ENCODE measurements around the gene ARG2. TPM values are rescaled to one million over a fixed set of nuclear protein-coding genes. Genes with fewer than 3 reads are reported as not detected.
"Not testable (repeated sequence)": the region's sequence is repeated elsewhere in the genome, so short reads cannot be mapped to it uniquely, and the experiment has no call there.

The ARG2 gene
- total RNA-seq, 1 experiment from 2014 or later, result 35.6 TPM

GRCh38 chr14:67595392-67595791, 24.3 kb upstream of the ARG2 start:
- Histone ChIP-seq H3K9me3 (ENCODE audit: low read depth, low read length, poor library complexity, severe bottlenecking) (no peaks in the 10 kb centered on the region), H3K4me3 (ENCODE audit: low read depth, low read length, poor library complexity, severe bottlenecking) (no peak overlapping the region), H3K27me3 (replicated peaks; ENCODE audit: insufficient read depth, low read depth, low read length, poor library complexity) (no peaks in the 10 kb centered on the region), H3K4me1 (ENCODE audit: insufficient read depth, low read length, poor library complexity, severe bottlenecking) (no peaks in the 10 kb centered on the region), H3K27ac (ENCODE audit: low read depth, low read length, poor library complexity, severe bottlenecking) (no peak overlapping the region), H3K36me3 (ENCODE audit: insufficient read depth, low read length, poor library complexity, severe bottlenecking) (peaks cover 7% of the 10 kb centered on the region)
- CTCF ChIA-PET, result no interaction called here
- BruUV-seq (replicated peaks), result no TSS peak
- no peak for DNase-seq (ENCODE audit: low spot score)
- TF ChIP-seq CTCF (conservative IDR thresholded peaks at IDR 0.05; ENCODE audit: low read depth, low read length), result no peak
- intact Hi-C loops (cut with micrococcal nuclease; ENCODE audit: unreplicated experiment), result no loop called here
- POLR2A ChIA-PET (ENCODE audit: low non-redundant PET), result no interaction called here

- no peaks in the 10 kb centered on the region for H3K4me1 ChIP-seq (ENCODE audit: insufficient read depth, low read length, poor library complexity, severe bottlenecking)
- DNase-seq (ENCODE audit: low spot score), result peak; percentile 94
- no peaks in the 10 kb centered on the region for H3K9me3 ChIP-seq (ENCODE audit: low read depth, low read length, poor library complexity, severe bottlenecking)
- H3K36me3 ChIP-seq (ENCODE audit: insufficient read depth, low read length, poor library complexity, severe bottlenecking), result no peaks in the 10 kb centered on the region
- intact Hi-C loops (cut with micrococcal nuclease; ENCODE audit: unreplicated experiment), result no loop called here
- H3K27me3 ChIP-seq (replicated peaks; ENCODE audit: insufficient read depth, low read depth, low read length, poor library complexity), result no peaks in the 10 kb centered on the region
- ChIA-PET POLR2A (ENCODE audit: low non-redundant PET) (interaction anchor here (0.5 kb wide), 1 partner anchor 28 kb away, joined by 3 read pairs; no protein-coding TSS in a partner anchor), CTCF (interaction anchor here (0.6 to 2.0 kb wide), 10 partner anchors 15 to 173 kb away, joined by 3 to 11 read pairs (median 4); partner anchors contain the start of gene RDH11)
- no TSS peak for BruUV-seq (replicated peaks)
- peak; percentile 65 for TF ChIP-seq CTCF (conservative IDR thresholded peaks at IDR 0.05; ENCODE audit: low read depth, low read length)
- TF ChIP-seq EZH2 (IDR thresholded peaks at IDR 0.05; ENCODE audit: borderline replicate concordance, low read depth, low read length, poor library complexity, severe bottlenecking), result no peak
- peak within 1 kb of the TSS; percentile 56 for H3K27ac ChIP-seq (ENCODE audit: low read depth, low read length, poor library complexity, severe bottlenecking)
- H3K4me3 ChIP-seq (ENCODE audit: low read depth, low read length, poor library complexity, severe bottlenecking), result peak within 1 kb of the TSS; percentile 73
These were observed 19.8 kb upstream of the ARG2 start, which contains the start of gene PIGH for GRCh38 chr14:67599698-67600561. TSS of gene PIGH (minus strand) at chr14:67600268. CDS start at chr14:67600203, 65 bp downstream.

GRCh38 chr14:67600562-67600974, 19.2 kb upstream of the ARG2 start:
- CTCF ChIA-PET, result interaction anchor here (0.6 to 2.0 kb wide), 9 partner anchors 14 to 104 kb away, joined by 3 to 11 read pairs (median 4); partner anchors contain the start of gene RDH11
- DNase-seq (ENCODE audit: low spot score); BruUV-seq (replicated peaks); H3K4me1 ChIP-seq (ENCODE audit: insufficient read depth, low read length, poor library complexity, severe bottlenecking); intact Hi-C loops (cut with micrococcal nuclease; ENCODE audit: unreplicated experiment); H3K27me3 ChIP-seq (replicated peaks; ENCODE audit: insufficient read depth, low read depth, low read length, poor library complexity); H3K36me3 ChIP-seq (ENCODE audit: insufficient read depth, low read length, poor library complexity, severe bottlenecking); POLR2A ChIA-PET (ENCODE audit: low non-redundant PET); H3K9me3 ChIP-seq (ENCODE audit: low read depth, low read length, poor library complexity, severe bottlenecking): not testable (repeated sequence)
- peak overlapping the region; percentile 55 for H3K27ac ChIP-seq (ENCODE audit: low read depth, low read length, poor library complexity, severe bottlenecking)
- peak overlapping the region; percentile 73 for H3K4me3 ChIP-seq (ENCODE audit: low read depth, low read length, poor library complexity, severe bottlenecking)

Measured in A673 (cell line).